GM12872 (cell line): ENCODE data around the gene MLC1.

ENCODE experiments used
- CTCF ChIP-seq: IDR thresholded peaks from 3 replicates; pipeline ENCODE4 v1.5.1; 2011; ENCODE audit warnings: low read depth, mild to moderate bottlenecking, low read length, moderate library complexity; ENCODE audit not compliant: insufficient read depth

MLC1 gene

GRCh38 chr22:50030297-50031188 lies 54.7 kb downstream of the MLC1 start:
- peak; percentile 86 for TF ChIP-seq CTCF

GRCh38 chr22:50027639-50028537 lies 57.3 kb downstream of the MLC1 start:
- no peak for TF ChIP-seq CTCF

GRCh38 chr22:50025993-50026392 lies 59.2 kb downstream of the MLC1 start:
- TF ChIP-seq CTCF = no peak

- no peak for TF ChIP-seq CTCF
Observed at GRCh38 chr22:50022171-50022819, 62.9 kb downstream of the MLC1 start.

- no peak for TF ChIP-seq CTCF
Observed at GRCh38 chr22:50020606-50021005, 64.6 kb downstream of the MLC1 start.

GRCh38 chr22:50019316-50019715 lies 65.9 kb downstream of the MLC1 start:
- TF ChIP-seq CTCF = no peak
